H9 (cell line): ENCODE results near the gene SRSF2. TPM values are rescaled to one million over a fixed set of nuclear protein-coding genes. Genes with fewer than 3 reads are reported as not detected.

Source experiments
- DNase-seq: peaks from one replicate; pipeline ENCODE4 v3.0.0-alpha.2; 2017
- H2AFZ ChIP-seq: one replicate; pipeline ENCODE4 v1.6.1; 2013; ENCODE audit warnings: mild to moderate bottlenecking, low read length, control low read depth, moderate library complexity
- H2AK5ac ChIP-seq: 2 replicates; pipeline ENCODE4 v1.6.1; 2013; ENCODE audit warnings: low read length, control low read depth, mixed read lengths; ENCODE audit not compliant: insufficient read length
- H2BK120ac ChIP-seq: one replicate; pipeline ENCODE4 v1.6.1; 2013; ENCODE audit warnings: low read depth, mild to moderate bottlenecking, low read length, control low read depth, inconsistent platforms; ENCODE audit not compliant: poor library complexity, severe bottlenecking
- H2BK12ac ChIP-seq: 2 replicates; pipeline ENCODE4 v1.6.1; 2013; ENCODE audit warnings: low read length, control low read depth, mixed read lengths, low read depth; ENCODE audit not compliant: insufficient read length
- H2BK15ac ChIP-seq: 2 replicates; pipeline ENCODE4 v1.6.1; 2013; ENCODE audit warnings: low read depth, low read length, control low read depth
- H2BK20ac ChIP-seq: one replicate; pipeline ENCODE4 v1.6.1; 2013; ENCODE audit warnings: low read depth, mild to moderate bottlenecking, low read length, control low read depth, inconsistent platforms; ENCODE audit not compliant: poor library complexity, severe bottlenecking
- H2BK5ac ChIP-seq: 2 replicates; pipeline ENCODE4 v1.6.1; 2013; ENCODE audit warnings: low read length, control low read depth, mixed read lengths; ENCODE audit not compliant: insufficient read length
- H3K14ac ChIP-seq: 2 replicates; pipeline ENCODE4 v1.6.1; 2013; ENCODE audit warnings: low read length, control low read depth; ENCODE audit not compliant: insufficient read depth
- H3K18ac ChIP-seq: 2 replicates; pipeline ENCODE4 v1.6.1; 2013; ENCODE audit warnings: low read depth, mild to moderate bottlenecking, mixed read lengths, low read length, control low read depth; ENCODE audit not compliant: insufficient read length
- H3K23ac ChIP-seq: 2 replicates; pipeline ENCODE4 v1.6.1; 2013; ENCODE audit warnings: low read length, control low read depth, mixed read lengths, low read depth; ENCODE audit not compliant: insufficient read length
- H3K23me2 ChIP-seq: 2 replicates; pipeline ENCODE4 v1.6.1; 2013; ENCODE audit warnings: low read depth, mild to moderate bottlenecking, mixed read lengths, low read length, control low read depth; ENCODE audit not compliant: insufficient read length, poor library complexity, severe bottlenecking
- H3K27ac ChIP-seq: 2 replicates; pipeline ENCODE4 v1.5.1; 2013; ENCODE audit warnings: low read length, control low read depth, mixed read lengths, low read depth; ENCODE audit not compliant: insufficient read length
- H3K27me3 ChIP-seq: 2 replicates; pipeline ENCODE4 v1.6.1; 2013; ENCODE audit warnings: low read length, control low read depth, inconsistent platforms; ENCODE audit not compliant: insufficient read depth
- H3K4ac ChIP-seq: 2 replicates; pipeline ENCODE4 v1.6.1; 2013; ENCODE audit warnings: low read depth, mild to moderate bottlenecking, control low read depth, inconsistent platforms, low read length, moderate library complexity
- H3K4me1 ChIP-seq: 2 replicates; pipeline ENCODE4 v1.6.1; 2013; ENCODE audit warnings: low read length, control low read depth, inconsistent platforms; ENCODE audit not compliant: insufficient read depth
- H3K4me2 ChIP-seq: 2 replicates; pipeline ENCODE4 v1.6.1; 2013; ENCODE audit warnings: low read length, control low read depth, mixed read lengths; ENCODE audit not compliant: insufficient read length, insufficient read depth
- H3K56ac ChIP-seq: 2 replicates; pipeline ENCODE4 v1.6.1; 2013; ENCODE audit warnings: low read depth, mild to moderate bottlenecking, mixed read lengths, low read length, control low read depth; ENCODE audit not compliant: insufficient read length
- H3K79me1 ChIP-seq: 2 replicates; pipeline ENCODE4 v1.6.1; 2013; ENCODE audit warnings: low read depth, mild to moderate bottlenecking, moderate library complexity, low read length, control low read depth, inconsistent platforms; ENCODE audit not compliant: insufficient read depth, poor library complexity, severe bottlenecking
- H3K79me2 ChIP-seq: 2 replicates; pipeline ENCODE4 v1.6.1; 2013; ENCODE audit warnings: low read length, control low read depth, inconsistent platforms; ENCODE audit not compliant: insufficient read depth
- H3K9ac ChIP-seq: 2 replicates; pipeline ENCODE4 v1.6.1; 2013; ENCODE audit warnings: low read length, control low read depth, mixed read lengths; ENCODE audit not compliant: insufficient read length; ENCODE audit errors: extremely low read depth
- H3K9me3 ChIP-seq: one replicate; pipeline ENCODE4 v1.6.1; 2013; ENCODE audit warnings: low read depth, low read length, inconsistent platforms; ENCODE audit not compliant: control insufficient read depth
- H3T11ph ChIP-seq: one replicate; pipeline ENCODE4 v1.6.1; 2013; ENCODE audit warnings: mild to moderate bottlenecking, low read length, control low read depth, inconsistent platforms
- H4K20me1 ChIP-seq: one replicate; pipeline ENCODE4 v1.6.1; 2013; ENCODE audit not compliant: control insufficient read depth, insufficient read length, insufficient read depth
- H4K5ac ChIP-seq: 2 replicates; pipeline ENCODE4 v1.6.1; 2013; ENCODE audit warnings: low read depth, mild to moderate bottlenecking, mixed read lengths, low read length, control low read depth; ENCODE audit not compliant: insufficient read length
- H4K8ac ChIP-seq: replicated peaks from 2 replicates; pipeline ENCODE4 v1.6.1; 2013; ENCODE audit warnings: low read length, control low read depth, mixed read lengths, low read depth; ENCODE audit not compliant: insufficient read length
- H4K91ac ChIP-seq: 2 replicates; pipeline ENCODE4 v1.6.1; 2013; ENCODE audit warnings: low read depth, mild to moderate bottlenecking, moderate library complexity, mixed read lengths, low read length, control low read depth; ENCODE audit not compliant: insufficient read length
- H3K27ac Mint-ChIP-seq, 3 experiments: 2 replicates in 2 of 3; 3 replicates in 1 of 3; pipeline ENCODE4 v1.8.0; 2020 to 2021; ENCODE audit warnings: mixed read lengths in 3 of 3, mild to moderate bottlenecking in 1 of 3, moderate library complexity in 1 of 3
- H3K27me3 Mint-ChIP-seq: 2 replicates; pipeline ENCODE4 v1.8.0; 2021; ENCODE audit warnings: low read depth, mild to moderate bottlenecking, moderate library complexity, mixed read lengths
- H3K36me3 Mint-ChIP-seq, 3 experiments: 2 replicates in 2 of 3; 3 replicates in 1 of 3; pipeline ENCODE4 v1.8.0; 2020 to 2021; ENCODE audit warnings: low read depth in 3 of 3, mixed read lengths in 3 of 3; ENCODE audit not compliant: insufficient read depth in 1 of 3
- H3K4me1 Mint-ChIP-seq, 2 experiments: 2 replicates each; pipeline ENCODE4 v1.8.0; 2020; ENCODE audit warnings: mixed read lengths in 2 of 2
- H3K4me3 Mint-ChIP-seq, 2 experiments: 2 replicates in 1 of 2; 3 replicates in 1 of 2; pipeline ENCODE4 v1.8.0; 2020 to 2021; ENCODE audit warnings: mild to moderate bottlenecking in 2 of 2, mixed read lengths in 2 of 2, moderate library complexity in 1 of 2
- H3K9me3 Mint-ChIP-seq, 2 experiments: 2 replicates in 1 of 2; 3 replicates in 1 of 2; pipeline ENCODE4 v1.8.0; 2020; ENCODE audit warnings: mild to moderate bottlenecking in 2 of 2, mixed read lengths in 2 of 2, moderate library complexity in 1 of 2
- CTCF ChIP-seq: fragments of 200-600 bp; sonication (generic); conservative IDR thresholded peaks from 3 replicates; pipeline ENCODE4 v1.8.0; 2021; ENCODE audit warnings: antibody characterized with exemption, mild to moderate bottlenecking
- WGBS: extraction: QIAGEN DNeasy Blood & Tissue Kit; methylation state at CpG from one replicate; pipeline ENCODE4 v1.1.7; 2013; ENCODE audit warnings: missing lambda C conversion rate, low lambda C conversion rate, mixed read lengths; ENCODE audit not compliant: insufficient read length; ENCODE audit errors: extremely low coverage; 5-methylcytosine and 5-hydroxymethylcytosine counted together
- total RNA-seq: library from RNA; stranded (reverse); gene quantifications from 2 replicates; pipeline ENCODE4 v1.2.1, GENCODE V29; 2021

SRSF2 gene
- total RNA-seq, 1 experiment from 2014 or later = 578 TPM

- Histone ChIP-seq H3K14ac (no peak overlapping the region), H4K5ac (no peak overlapping the region), H3K4me1 (no peaks in the 10 kb centered on the region), H3T11ph (no peak overlapping the region), H3K18ac (no peak overlapping the region), H4K91ac (no peak overlapping the region), H2BK15ac (no peak overlapping the region), H3K4me2 (no peak overlapping the region), H2BK5ac (no peak overlapping the region), H2BK20ac (no peak overlapping the region), H3K27ac (no peak overlapping the region), H3K23ac (no peak overlapping the region), H2BK12ac (no peak overlapping the region), H2AK5ac (no peak overlapping the region), H3K27me3 (no peaks in the 10 kb centered on the region), H2AFZ (no peak overlapping the region), H2BK120ac (no peak overlapping the region), H3K79me1 (no peaks in the 10 kb centered on the region), H4K20me1 (no peaks in the 10 kb centered on the region), H3K79me2 (no peaks in the 10 kb centered on the region), H4K8ac (no peak overlapping the region), H3K9me3 (no peaks in the 10 kb centered on the region), H3K9ac (no peak overlapping the region), H3K56ac (no peak overlapping the region), H3K23me2 (no peaks in the 10 kb centered on the region), H3K4ac (no peak overlapping the region)
- no peak overlapping the region for H3K4me3 Mint-ChIP-seq
- H3K4me1 Mint-ChIP-seq = no peaks in the 10 kb centered on the region
- H3K27ac Mint-ChIP-seq = 0 out of 7 replicates have a peak overlapping the region, but pooled peaks of 1 of the 3 experiments have one; percentile 68
- WGBS = no CpG with 5 or more reads among the region's 10 CpGs
- no peaks in the 10 kb centered on the region for H3K9me3 Mint-ChIP-seq
- H3K27me3 Mint-ChIP-seq = no peaks in the 10 kb centered on the region
- H3K36me3 Mint-ChIP-seq = peaks cover 6 to 58% (median 42%) of the 10 kb centered on the region in 3 experiments; a peak in 6 of 7 replicates
- no peak for TF ChIP-seq CTCF
- DNase-seq = no peak
Measured at GRCh38 chr17:76775021-76775600, 38.0 kb upstream of the SRSF2 start.
